ENCODE measurements around the gene RETREG2. TPM values are rescaled to one million over a fixed set of nuclear protein-coding genes. Genes with fewer than 3 reads are reported as not detected.

Gene RETREG2
- total RNA-seq, 4 donors from 2014 or later, result 49.8 to 63.7 (median 57.6) TPM

DNA sequence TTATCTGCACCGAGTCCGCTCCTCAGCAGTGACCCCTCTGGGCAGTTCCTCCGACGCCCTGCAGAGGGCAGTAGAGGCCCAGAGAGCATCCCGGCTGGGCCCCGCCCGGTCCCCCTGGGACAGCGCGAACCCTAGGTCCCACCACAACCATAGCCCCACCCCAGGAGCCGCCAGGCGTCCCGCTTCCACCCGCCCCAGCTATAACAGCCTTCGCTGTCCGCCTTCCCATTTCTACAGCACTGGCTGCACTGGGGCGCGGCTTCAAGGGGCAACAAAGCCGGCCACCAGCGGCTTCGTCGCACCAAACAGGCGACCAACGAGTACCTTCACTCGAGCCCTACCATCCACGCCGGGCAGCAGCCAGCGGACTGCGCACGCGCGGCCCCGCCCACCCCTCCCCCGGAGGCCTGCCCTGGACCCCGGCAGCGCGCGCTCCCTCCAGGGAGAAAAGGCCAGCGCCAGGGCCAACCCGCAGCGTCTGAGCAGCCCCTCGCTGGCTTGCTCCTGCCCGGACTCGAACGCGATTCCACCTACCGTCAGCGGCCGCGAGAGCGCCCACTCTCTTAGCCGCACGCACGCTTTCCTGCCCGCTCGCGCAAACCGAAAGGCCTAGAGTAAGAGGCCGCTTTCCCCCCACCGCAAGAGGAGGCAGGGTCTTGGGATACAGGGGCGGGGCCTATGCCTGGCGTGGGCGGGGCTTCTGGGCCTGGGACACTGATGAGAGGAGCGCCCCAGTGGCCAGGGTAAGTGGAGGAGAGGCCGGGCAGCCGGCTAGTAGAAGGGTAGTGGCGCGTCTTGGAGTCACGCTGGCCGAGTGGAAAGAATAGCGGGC is 17.7 kb upstream of the RETREG2 start, which contains the start of gene NHEJ1:
Gene NHEJ1 (minus strand): TSS at position 630 of the 832 bp plus-strand sequence. CDS start 2,453 bp downstream, outside the sequence.
- WGBS, 2 donors (ENCODE audit: low coverage in 1 of 2), result 0% methylated on average over 7 of the region's 70 CpGs; no CpG with 5 or more reads in 1 of the 2 donors
- peaks cover 0 to 20% (median 4%) of the 10 kb centered on the region in 3 donors for H3K4me1 ChIP-seq
- no peaks in the 10 kb centered on the region for H3K27me3 ChIP-seq
- H3K27ac ChIP-seq, result peak within 1 kb of the TSS; percentile 43 to 98 (median 93)
- peak; percentile 36 to 69 for TF ChIP-seq POLR2A (IDR thresholded peaks at IDR 0.05)
- TF ChIP-seq EP300 (IDR thresholded peaks at IDR 0.05), result no peak
- TF ChIP-seq, protein P1, sequence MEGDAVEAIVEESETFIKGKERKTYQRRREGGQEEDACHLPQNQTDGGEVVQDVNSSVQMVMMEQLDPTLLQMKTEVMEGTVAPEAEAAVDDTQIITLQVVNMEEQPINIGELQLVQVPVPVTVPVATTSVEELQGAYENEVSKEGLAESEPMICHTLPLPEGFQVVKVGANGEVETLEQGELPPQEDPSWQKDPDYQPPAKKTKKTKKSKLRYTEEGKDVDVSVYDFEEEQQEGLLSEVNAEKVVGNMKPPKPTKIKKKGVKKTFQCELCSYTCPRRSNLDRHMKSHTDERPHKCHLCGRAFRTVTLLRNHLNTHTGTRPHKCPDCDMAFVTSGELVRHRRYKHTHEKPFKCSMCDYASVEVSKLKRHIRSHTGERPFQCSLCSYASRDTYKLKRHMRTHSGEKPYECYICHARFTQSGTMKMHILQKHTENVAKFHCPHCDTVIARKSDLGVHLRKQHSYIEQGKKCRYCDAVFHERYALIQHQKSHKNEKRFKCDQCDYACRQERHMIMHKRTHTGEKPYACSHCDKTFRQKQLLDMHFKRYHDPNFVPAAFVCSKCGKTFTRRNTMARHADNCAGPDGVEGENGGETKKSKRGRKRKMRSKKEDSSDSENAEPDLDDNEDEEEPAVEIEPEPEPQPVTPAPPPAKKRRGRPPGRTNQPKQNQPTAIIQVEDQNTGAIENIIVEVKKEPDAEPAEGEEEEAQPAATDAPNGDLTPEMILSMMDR (IDR thresholded peaks at IDR 0.05), result peak; percentile 97 to 100 (median 98)
- peak; percentile 47 for TF ChIP-seq POLR2AphosphoS5 (IDR thresholded peaks at IDR 0.05)
- ATAC-seq, result peak; percentile 96
- H3K4me3 ChIP-seq, result peak within 1 kb of the TSS; percentile 40 to 69
- H3K9me3 ChIP-seq, result no peaks in the 10 kb centered on the region
- peaks cover 0 to 30% of the 10 kb centered on the region in 2 donors for H3K36me3 ChIP-seq

DNA sequence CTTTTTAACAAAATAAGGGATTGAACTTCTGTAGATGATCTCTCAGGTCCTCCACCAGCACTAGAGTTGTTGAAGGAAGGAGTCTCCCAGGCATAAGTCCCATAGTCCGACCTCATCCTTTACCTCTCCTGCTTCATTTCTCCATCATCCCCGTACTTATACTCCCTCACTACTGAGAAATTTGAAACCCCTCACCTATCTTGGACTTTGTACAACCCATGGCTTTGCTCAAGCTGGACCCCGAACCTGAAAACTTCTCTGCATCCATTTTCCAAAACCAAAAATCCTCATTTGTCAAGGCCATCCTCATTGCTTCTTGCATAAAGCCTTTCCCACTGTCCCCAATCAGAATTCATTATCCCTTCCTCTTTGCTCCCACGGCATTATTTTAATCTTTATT is 17.0 kb upstream of the RETREG2 start:
- H3K36me3 ChIP-seq, result peaks cover 0 to 23% of the 10 kb centered on the region in 2 donors
- WGBS, 2 donors (ENCODE audit: low coverage in 1 of 2), result 58 to 72% methylated on average over 2 to 4 of the region's 4 CpGs
- peak overlapping the region; percentile 43 to 98 (median 93) for H3K27ac ChIP-seq
- peak overlapping the region; percentile 40 to 69 for H3K4me3 ChIP-seq
- ATAC-seq, result no peak
- H3K9me3 ChIP-seq, result no peaks in the 10 kb centered on the region
- TF ChIP-seq, protein P1 (IDR thresholded peaks at IDR 0.05), result no peak
- TF ChIP-seq POLR2AphosphoS5 (IDR thresholded peaks at IDR 0.05), result no peak
- TF ChIP-seq EP300 (IDR thresholded peaks at IDR 0.05), result no peak
- no peak for TF ChIP-seq POLR2A (IDR thresholded peaks at IDR 0.05)
- H3K4me1 ChIP-seq, result peaks cover 0 to 20% (median 4%) of the 10 kb centered on the region in 3 donors
- H3K27me3 ChIP-seq, result no peaks in the 10 kb centered on the region

DNA sequence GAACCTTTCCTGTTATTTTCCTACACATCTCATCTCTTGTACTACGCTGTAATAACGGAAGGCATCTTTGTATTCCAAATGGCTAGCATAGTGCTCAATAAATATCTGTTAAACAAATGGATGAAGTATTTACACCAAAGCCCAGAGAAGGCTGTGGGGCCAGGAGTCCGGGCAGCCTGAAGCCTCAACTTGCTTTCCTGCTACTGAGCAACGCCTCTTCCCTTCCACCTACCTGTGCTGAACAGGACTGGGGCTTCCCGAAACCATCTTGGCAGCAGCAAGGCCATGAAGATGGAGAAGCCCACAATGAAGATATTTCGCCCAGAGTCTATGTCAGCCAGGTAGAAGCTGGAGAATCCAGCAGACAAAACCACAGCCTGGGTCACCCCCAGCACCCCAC is 14.9 kb upstream of the RETREG2 start:
- no peak for ATAC-seq

DNA sequence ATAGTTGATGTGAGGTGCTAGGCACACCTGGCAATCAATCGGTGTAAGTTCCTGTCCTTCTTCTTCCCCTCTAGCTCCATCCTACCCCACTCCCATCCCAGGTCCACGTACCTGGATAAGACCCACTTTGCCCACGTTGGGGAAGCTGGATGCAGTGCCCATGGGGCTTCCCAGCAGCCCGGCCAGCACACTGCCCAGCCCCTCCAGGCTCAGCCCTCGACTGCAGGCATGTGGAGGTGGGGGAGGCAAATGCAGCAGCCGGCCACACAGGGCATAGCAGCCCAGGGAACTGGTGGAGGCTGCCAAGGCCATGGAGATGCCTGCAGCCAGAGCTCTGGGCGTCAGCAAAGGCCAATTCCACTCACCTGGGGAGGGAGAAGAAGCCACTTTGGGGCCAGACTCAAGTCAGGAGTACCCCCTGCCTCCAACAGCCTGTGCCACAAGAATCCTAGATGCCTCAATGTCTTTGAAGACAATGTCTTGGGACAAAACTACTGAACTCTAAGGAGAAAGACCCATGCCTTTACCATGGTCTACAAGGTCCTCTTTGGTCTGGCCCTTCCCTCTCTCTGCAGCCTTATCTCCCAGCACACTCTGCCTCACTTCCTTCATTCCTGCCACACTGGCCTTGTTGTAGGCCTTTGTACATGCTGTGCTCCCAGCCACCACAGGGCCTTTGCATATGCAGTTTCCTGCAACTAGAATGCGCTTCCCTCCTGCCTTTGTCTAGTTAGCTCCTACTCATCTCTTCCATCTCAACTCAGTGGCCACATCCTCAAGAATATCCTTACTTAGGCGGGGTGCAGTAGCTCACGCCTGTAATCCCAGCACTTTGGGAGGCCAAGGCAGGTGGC is 12.8 kb upstream of the RETREG2 start:
- peaks cover 0 to 8% (median 0%) of the 10 kb centered on the region in 3 donors for H3K4me1 ChIP-seq
- WGBS, 2 donors (ENCODE audit: low coverage in 1 of 2), result 91 to 100% methylated on average over 2 to 4 of the region's 10 CpGs

More for the DNA sequence above, 14.9 kb upstream of the RETREG2 start:
- no peaks in the 10 kb centered on the region for H3K27me3 ChIP-seq
- no peaks in the 10 kb centered on the region for H3K9me3 ChIP-seq
- H3K4me1 ChIP-seq, result peaks cover 0 to 20% (median 4%) of the 10 kb centered on the region in 3 donors
- H3K36me3 ChIP-seq, result peaks cover 0 to 2% of the 10 kb centered on the region in 2 donors
- no peak for TF ChIP-seq POLR2A (IDR thresholded peaks at IDR 0.05)
- TF ChIP-seq POLR2AphosphoS5 (IDR thresholded peaks at IDR 0.05), result no peak
- TF ChIP-seq EP300 (IDR thresholded peaks at IDR 0.05), result no peak
- TF ChIP-seq, protein P1 (IDR thresholded peaks at IDR 0.05), result no peak
- 94% methylated on average over 2 of the region's 6 CpGs; no CpG with 5 or more reads in 1 of the 2 donors for WGBS, 2 donors (ENCODE audit: low coverage in 1 of 2)
- H3K27ac ChIP-seq, result no peak overlapping the region
- no peak overlapping the region for H3K4me3 ChIP-seq

More for the DNA sequence above, 12.8 kb upstream of the RETREG2 start:
- Histone ChIP-seq H3K27me3 (no peaks in the 10 kb centered on the region), H3K27ac (no peak overlapping the region), H3K4me3 (no peak overlapping the region), H3K9me3 (no peaks in the 10 kb centered on the region), H3K36me3 (no peaks in the 10 kb centered on the region)
- ATAC-seq, result no peak
- TF ChIP-seq, protein P1 (IDR thresholded peaks at IDR 0.05), result no peak
- TF ChIP-seq EP300 (IDR thresholded peaks at IDR 0.05) (no peak), POLR2A (IDR thresholded peaks at IDR 0.05) (no peak), POLR2AphosphoS5 (IDR thresholded peaks at IDR 0.05) (no peak)
